HepG2 (cell line): ENCODE measurements around the gene LST1. TPM values are rescaled to one million over a fixed set of nuclear protein-coding genes. Genes with fewer than 3 reads are reported as not detected.

ENCODE experiments used
- ATAC-seq: fragments of 200-7000 bp; cut with Tn5 transposase; 3 replicates; pipeline ENCODE4 v1.9.1; 2020; ENCODE audit warnings: mild to moderate bottlenecking, moderate library complexity
- BruUV-seq: library from RNA; stranded (reverse); fragments of 400-500 nt; replicated peaks from 2 replicates; lab custom pipeline; 2021; lab: Mats Ljungman, UMichigan
- CTCF ChIA-PET: fragments of 300-600 bp; formaldehyde crosslinking; extraction: SDS; loops from one replicate; lab custom pipeline; 2021; ENCODE audit warnings: low total read pairs, inconsistent platforms, low intra/inter-chr PET ratio; lab: Yijun Ruan, JAX
- POLR2A ChIA-PET: fragments of 350-600 bp; sonication (Branson Sonifier 250); formaldehyde crosslinking; loops from one replicate; lab custom pipeline; 2020; ENCODE audit warnings: antibody characterized with exemption, inconsistent platforms; lab: Yijun Ruan, JAX
- DNase-seq: peaks from one replicate; pipeline ENCODE4 v3.0.0-alpha.2; 2015; ENCODE audit warnings: low spot score
- FAIRE-seq: peaks from 3 replicates; lab custom pipeline; 2011; peaks lifted over from hg19 to GRCh38; lab: Jason Lieb, UNC
- H2AFZ ChIP-seq: one replicate; pipeline ENCODE4 v1.6.1; 2011; ENCODE audit warnings: low read length, inconsistent platforms
- H3K27ac ChIP-seq: fragments of 300-600 bp; 3 replicates; pipeline ENCODE4 v1.8.0; 2011; ENCODE audit warnings: mixed run types, mild to moderate bottlenecking, mixed read lengths, low read length, inconsistent platforms; ENCODE audit not compliant: insufficient read depth; ENCODE audit errors: extremely low read length
- H3K27me3 ChIP-seq, 2 experiments: fragments of 200-600 bp in 1 of 2; 2 replicates in 1 of 2; 3 replicates in 1 of 2; pipeline versions ENCODE4 v1.6.0 to v1.8.0; 2011; ENCODE audit warnings: low read length in 2 of 2, mild to moderate bottlenecking in 2 of 2, moderate library complexity in 2 of 2, inconsistent platforms in 1 of 2; ENCODE audit not compliant: insufficient read depth in 2 of 2, control insufficient read depth in 1 of 2
- H3K36me3 ChIP-seq, 2 experiments: fragments of 200-600 bp in 1 of 2; replicated peaks in 1 of 2; 2 replicates in 1 of 2; 3 replicates in 1 of 2; pipeline versions ENCODE4 v1.5.1 to v1.8.0; 2011; ENCODE audit warnings: low read length in 2 of 2, inconsistent platforms in 1 of 2; ENCODE audit not compliant: insufficient read depth in 2 of 2, control insufficient read depth in 1 of 2
- H3K4me1 ChIP-seq: 2 replicates; pipeline ENCODE4 v1.5.1; 2012; ENCODE audit warnings: low read length, inconsistent platforms; ENCODE audit not compliant: insufficient read depth
- H3K4me2 ChIP-seq: 2 replicates; pipeline ENCODE4 v1.6.0; 2011; ENCODE audit warnings: low read depth, low read length, inconsistent platforms
- H3K4me3 ChIP-seq, 3 experiments: fragments of 200-600 bp in 1 of 3; sonication (generic), shearing (Covaris generic) in 1 of 3; replicated peaks in 1 of 3; 2 replicates each; pipeline ENCODE4 v1.5.1; 2011 to 2016; ENCODE audit warnings: low read length in 3 of 3, inconsistent platforms in 2 of 3, low read depth in 2 of 3, mild to moderate bottlenecking in 2 of 3, control low read depth in 1 of 3, mixed read lengths in 1 of 3; ENCODE audit not compliant: insufficient read depth in 1 of 3
- H3K79me2 ChIP-seq: one replicate; pipeline ENCODE4 v1.6.1; 2011; ENCODE audit warnings: low read length, inconsistent platforms; ENCODE audit not compliant: insufficient read depth
- H3K9ac ChIP-seq: 2 replicates; pipeline ENCODE4 v1.6.0; 2011; ENCODE audit warnings: mild to moderate bottlenecking, low read depth, low read length, inconsistent platforms; ENCODE audit not compliant: insufficient read depth
- H3K9me3 ChIP-seq: 2 replicates; pipeline ENCODE4 v1.5.1; 2012; ENCODE audit warnings: mild to moderate bottlenecking, low read length
- H4K20me1 ChIP-seq: 2 replicates; pipeline ENCODE4 v1.6.0; 2011; ENCODE audit warnings: inconsistent platforms, mild to moderate bottlenecking, low read length, moderate library complexity; ENCODE audit not compliant: insufficient read depth
- AGO1 ChIP-seq: fragments of 200-400 bp; formaldehyde crosslinking; IDR thresholded peaks from 2 replicates; pipeline ENCODE4 v1.6.1; 2017; ENCODE audit warnings: mild to moderate bottlenecking, low read depth, low read length, moderate library complexity; ENCODE audit not compliant: poor library complexity, severe bottlenecking
- AGO2 ChIP-seq: fragments of 200-400 bp; formaldehyde crosslinking; optimal IDR thresholded peaks from 2 replicates; pipeline ENCODE3; 2017; ENCODE audit warnings: mild to moderate bottlenecking, low read depth, low read length, moderate library complexity
- CCAR2 ChIP-seq: fragments of 200-400 bp; formaldehyde crosslinking; optimal IDR thresholded peaks from 2 replicates; pipeline ENCODE3; 2018; ENCODE audit warnings: low read depth, mild to moderate bottlenecking, low read length, moderate library complexity
- KDM2A ChIP-seq: sonication (generic); formaldehyde crosslinking; IDR thresholded peaks from 2 replicates; pipeline ENCODE4 v1.4.0; 2020; ENCODE audit warnings: low read depth, missing genetic modification reagents, borderline replicate concordance
- NFYB ChIP-seq: sonication (generic); formaldehyde crosslinking; IDR thresholded peaks from 2 replicates; pipeline ENCODE4 v1.4.0; 2020; ENCODE audit warnings: missing genetic modification reagents
- PAF1 ChIP-seq: IDR thresholded peaks from 2 replicates; pipeline ENCODE4 v1.6.1; 2016; ENCODE audit warnings: missing genetic modification reagents, missing compliant biosample characterization
- POLR2A ChIP-seq, 2 experiments: IDR thresholded peaks; 2 replicates each; pipeline ENCODE4 v1.6.1; 2011; ENCODE audit warnings: low read depth in 2 of 2, low read length in 2 of 2, mild to moderate bottlenecking in 1 of 2, moderate library complexity in 1 of 2; ENCODE audit not compliant: insufficient read depth in 1 of 2
- RBFOX2 ChIP-seq: fragments of 200-400 bp; formaldehyde crosslinking; IDR thresholded peaks from 2 replicates; pipeline ENCODE4 v1.6.1; 2017; ENCODE audit warnings: low read depth, mild to moderate bottlenecking, low read length
- SIN3B ChIP-seq: fragments of 150-350 bp; IDR thresholded peaks from 2 replicates; pipeline ENCODE4 v1.6.1; 2014; ENCODE audit warnings: low read length
- ZC3H4 ChIP-seq: sonication (generic); formaldehyde crosslinking; IDR thresholded peaks from 2 replicates; pipeline ENCODE4 v1.4.0; 2020; ENCODE audit warnings: missing genetic modification reagents, borderline replicate concordance
- ZFYVE20 ChIP-seq: sonication (generic); formaldehyde crosslinking; IDR thresholded peaks from 2 replicates; pipeline ENCODE4 v1.8.0; 2023; ENCODE audit warnings: low read depth, mild to moderate bottlenecking, moderate library complexity, missing genetic modification reagents, borderline replicate concordance
- ZNF143 ChIP-seq: sonication (generic); formaldehyde crosslinking; IDR thresholded peaks from 2 replicates; pipeline ENCODE4 v1.4.0; 2020; ENCODE audit warnings: missing genetic modification reagents
- ZNF382 ChIP-seq: sonication (generic); formaldehyde crosslinking; IDR thresholded peaks from 2 replicates; pipeline ENCODE4 v1.5.0; 2020; ENCODE audit warnings: missing genetic modification reagents, mild to moderate bottlenecking, borderline replicate concordance
- ZNF44 ChIP-seq: sonication (generic); formaldehyde crosslinking; IDR thresholded peaks from 2 replicates; pipeline ENCODE4 v1.5.1; 2020; ENCODE audit warnings: mild to moderate bottlenecking, missing genetic modification reagents
- ZNF768 ChIP-seq: sonication (generic); formaldehyde crosslinking; IDR thresholded peaks from 2 replicates; pipeline ENCODE4 v1.4.0; 2020; ENCODE audit warnings: missing genetic modification reagents
- ZNF780A ChIP-seq: sonication (generic); formaldehyde crosslinking; IDR thresholded peaks from 2 replicates; pipeline ENCODE4 v1.8.0; 2022; ENCODE audit warnings: mild to moderate bottlenecking, missing genetic modification reagents, moderate library complexity
- ZNF883 ChIP-seq: sonication (generic); formaldehyde crosslinking; IDR thresholded peaks from 2 replicates; pipeline ENCODE4 v1.5.1; 2020; ENCODE audit warnings: mild to moderate bottlenecking, missing genetic modification reagents; ENCODE audit errors: not compliant biosample characterization
- ZSCAN22 ChIP-seq: sonication (generic); formaldehyde crosslinking; IDR thresholded peaks from 2 replicates; pipeline ENCODE4 v1.4.0; 2020; ENCODE audit warnings: mild to moderate bottlenecking, missing genetic modification reagents
- WGBS: methylation state at CpG from one replicate; pipeline ENCODE4 v1.1.6; 2017; ENCODE audit warnings: low lambda C conversion rate; 5-methylcytosine and 5-hydroxymethylcytosine counted together
- in situ Hi-C: cut with HindIII; loops from 2 replicates; pipeline ENCODE4 v1.10.0; 2017; ENCODE audit warnings: low pct_unique_long_range_greater_than_20kb; ENCODE audit not compliant: extremely low pct_ligation_motif_present
- intact Hi-C: fragments of 100-400 bp; cut with micrococcal nuclease; formaldehyde crosslinking; loops from one replicate; pipeline ENCODE4 v1.10.0; 2022; ENCODE audit not compliant: unreplicated experiment
- polyA plus RNA-seq, 8 experiments: library from polyadenylated mRNA; depleted of rRNA in 3 of 8; stranded (reverse) in 7 of 8; unstranded in 1 of 8; fragments of >200 nt; fragmentation: Illumina TruSeq in 4 of 8; extraction: Trizol in 4 of 8; gene quantifications; 2 replicates each; pipeline versions ENCODE4 v1.2.1 to v1.2.3, GENCODE V29; 2011 to 2016; ENCODE audit warnings: low read depth in 4 of 8, missing spikeins in 1 of 8, mixed read lengths in 1 of 8; ENCODE audit not compliant: insufficient read depth in 1 of 8
- total RNA-seq, 5 experiments: library from RNA; depleted of rRNA; stranded (reverse); fragments of >200 nt; fragmentation: Illumina TruSeq; extraction: Trizol; gene quantifications; 2 replicates each; pipeline ENCODE4 v1.2.3, GENCODE V29; 2016; ENCODE audit warnings: low read depth in 1 of 5
- TF ChIP-seq, protein P1 (sequence below): sonication (generic); formaldehyde crosslinking; IDR thresholded peaks from 2 replicates; pipeline ENCODE4 v1.4.0; 2020; ENCODE audit warnings: missing genetic modification reagents

The LST1 gene
- total and polyA plus RNA-seq, 2 of the 13 experiments (the other 11 are each of a cell fraction or from before 2014, with no cell fraction given) = not detected

DNA sequence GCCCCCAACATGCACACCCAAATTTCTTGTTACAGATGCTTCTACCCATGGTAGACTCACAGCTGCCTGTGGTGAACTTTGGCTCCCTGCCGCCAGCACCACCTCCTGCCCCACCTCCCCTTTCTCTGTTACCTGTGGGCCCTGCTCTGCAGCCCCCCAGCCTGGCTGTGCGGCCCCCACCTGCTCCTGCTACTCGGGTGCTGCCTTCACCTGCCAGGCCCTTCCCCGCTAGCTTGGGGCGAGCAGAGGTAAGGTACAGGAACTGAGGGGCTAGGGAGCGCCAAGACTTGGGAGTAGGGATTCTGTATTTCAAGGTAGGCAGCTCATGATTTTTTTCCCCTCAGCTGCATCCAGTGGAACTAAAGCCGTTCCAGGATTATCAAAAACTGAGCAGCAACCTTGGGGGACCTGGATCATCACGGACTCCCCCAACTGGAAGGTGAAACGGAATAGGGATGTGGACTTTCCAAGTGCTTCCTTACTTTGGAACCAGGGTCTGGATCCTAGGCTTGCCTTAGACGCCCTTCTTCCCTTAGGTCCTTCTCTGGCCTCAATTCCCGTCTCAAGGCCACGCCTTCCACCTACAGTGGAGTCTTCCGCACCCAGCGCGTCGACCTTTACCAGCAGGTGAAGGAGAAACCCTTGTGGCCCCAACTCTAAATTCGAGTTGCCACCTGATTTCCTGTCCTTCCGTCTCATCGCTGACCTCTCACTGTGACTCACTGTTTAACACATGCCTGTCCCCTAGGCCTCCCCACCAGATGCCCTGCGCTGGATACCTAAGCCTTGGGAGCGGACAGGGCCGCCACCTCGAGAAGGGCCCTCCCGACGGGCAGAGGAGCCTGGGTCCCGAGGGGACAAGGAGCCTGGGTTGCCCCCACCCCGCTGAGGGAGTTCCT, 50.9 kb downstream of the LST1 start:
- no peak overlapping the region for H3K4me2 ChIP-seq
- ChIA-PET POLR2A (interaction anchor here (0.6 to 4.7 kb wide), 5 partner anchors 11 to 22 kb away, joined by 3 to 46 read pairs (median 3); partner anchors contain the start of genes AIF1, APOM and BAG6), CTCF (no interaction called here)
- no peak for FAIRE-seq
- ATAC-seq = peak; percentile 3; the same call in 2 of the 3 replicates
- no peaks in the 10 kb centered on the region; the same call in 1 of the 2 replicates for H4K20me1 ChIP-seq
- H3K27ac ChIP-seq = peak overlapping the region; percentile 20
- intact Hi-C loops (no loop called here), in situ Hi-C loops (no loop called here)
- TSS peak; percentile 22 for BruUV-seq
- H3K4me3 ChIP-seq = no peak overlapping the region
- peaks cover 64 to 87% of the 10 kb centered on the region in 2 experiments for H3K36me3 ChIP-seq
- no peaks in the 10 kb centered on the region for H3K79me2 ChIP-seq
- no peak overlapping the region for H3K9ac ChIP-seq
- no peaks in the 10 kb centered on the region for H3K4me1 ChIP-seq
- H3K27me3 ChIP-seq = no peaks in the 10 kb centered on the region
- DNase-seq = no peak
- WGBS = 94% methylated on average over 27 of the region's 27 CpGs
- H2AFZ ChIP-seq = no peak overlapping the region
- H3K9me3 ChIP-seq = no peaks in the 10 kb centered on the region
- no peak for TF ChIP-seq NFYB (CRISPR knock-in tag)
- TF ChIP-seq ZNF143 (CRISPR knock-in tag) = no peak
- no peak for TF ChIP-seq ZNF382 (CRISPR knock-in tag)
- peak; percentile 76 for TF ChIP-seq PAF1
- peak; percentile 53 for TF ChIP-seq RBFOX2
- TF ChIP-seq ZNF883 (CRISPR knock-in tag) = no peak
- no peak for TF ChIP-seq ZNF780A
- no peak for TF ChIP-seq CCAR2
- TF ChIP-seq ZNF768 (CRISPR knock-in tag) = no peak
- TF ChIP-seq AGO1 = peak; percentile 78
- no peak for TF ChIP-seq ZSCAN22 (CRISPR knock-in tag)
- no peak for TF ChIP-seq SIN3B
- TF ChIP-seq KDM2A (CRISPR knock-in tag) = 0 out of 2 replicates have a peak, but pooled peaks have one; percentile 2
- no peak for TF ChIP-seq ZNF44
- TF ChIP-seq ZC3H4 (CRISPR knock-in tag) = no peak
- no peak for TF ChIP-seq ZFYVE20 (CRISPR knock-in tag)
- TF ChIP-seq, protein P1, sequence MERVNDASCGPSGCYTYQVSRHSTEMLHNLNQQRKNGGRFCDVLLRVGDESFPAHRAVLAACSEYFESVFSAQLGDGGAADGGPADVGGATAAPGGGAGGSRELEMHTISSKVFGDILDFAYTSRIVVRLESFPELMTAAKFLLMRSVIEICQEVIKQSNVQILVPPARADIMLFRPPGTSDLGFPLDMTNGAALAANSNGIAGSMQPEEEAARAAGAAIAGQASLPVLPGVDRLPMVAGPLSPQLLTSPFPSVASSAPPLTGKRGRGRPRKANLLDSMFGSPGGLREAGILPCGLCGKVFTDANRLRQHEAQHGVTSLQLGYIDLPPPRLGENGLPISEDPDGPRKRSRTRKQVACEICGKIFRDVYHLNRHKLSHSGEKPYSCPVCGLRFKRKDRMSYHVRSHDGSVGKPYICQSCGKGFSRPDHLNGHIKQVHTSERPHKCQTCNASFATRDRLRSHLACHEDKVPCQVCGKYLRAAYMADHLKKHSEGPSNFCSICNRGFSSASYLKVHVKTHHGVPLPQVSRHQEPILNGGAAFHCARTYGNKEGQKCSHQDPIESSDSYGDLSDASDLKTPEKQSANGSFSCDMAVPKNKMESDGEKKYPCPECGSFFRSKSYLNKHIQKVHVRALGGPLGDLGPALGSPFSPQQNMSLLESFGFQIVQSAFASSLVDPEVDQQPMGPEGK = peak; percentile 71
- TF ChIP-seq POLR2A (IDR thresholded peaks at IDR 0.05; ENCODE audit: insufficient read depth in 1 of 2, low read depth in 2 of 2, low read length in 2 of 2) = peak in 1 of 2 experiments; percentile 55; a peak in 1 of 4 replicates
- TF ChIP-seq AGO2 = peak; percentile 80
